ENCODE results near the gene ARFGEF2. TPM values are rescaled to one million over a fixed set of nuclear protein-coding genes. Genes with fewer than 3 reads are reported as not detected.
"Not testable (repeated sequence)": the region's sequence is repeated elsewhere in the genome, so short reads cannot be mapped to it uniquely, and the experiment has no call there.

The ARFGEF2 gene
- total and polyA plus RNA-seq, 5 donors from 2014 or later = 6.8 to 22.1 (median 7.7) TPM

GRCh38 chr20:48931527-48932374 is 10.2 kb downstream of the ARFGEF2 start:
- Mint-ChIP-seq H3K9me3 (no peaks in the 10 kb centered on the region), H3K27me3 (no peaks in the 10 kb centered on the region)
- H3K9me3 ChIP-seq (ENCODE audit: control insufficient read depth in 2 of 2, low read length in 2 of 2) = no peaks in the 10 kb centered on the region

GRCh38 chr20:48932375-48932941 is 10.9 kb downstream of the ARFGEF2 start:
- Mint-ChIP-seq H3K4me1 (peaks cover 19 to 32% (median 22%) of the 10 kb centered on the region in 4 donors), H3K4me3 (no peak overlapping the region), H3K27me3 (no peaks in the 10 kb centered on the region), H3K9me3 (no peaks in the 10 kb centered on the region), H3K36me3 (peaks cover 9% of the 10 kb centered on the region), H3K27ac (no peak overlapping the region)
- Histone ChIP-seq H3K4me3 (ENCODE audit: low read depth, low read length) (no peak overlapping the region), H3K4me1 (ENCODE audit: control insufficient read depth, insufficient read depth, low read length, poor library complexity, severe bottlenecking) (no peaks in the 10 kb centered on the region), H3K27ac (ENCODE audit: insufficient read depth, low read length, poor library complexity, severe bottlenecking) (no peak overlapping the region), H3K27me3 (ENCODE audit: control insufficient read depth, insufficient read depth, low read length) (no peaks in the 10 kb centered on the region), H3K36me3 (ENCODE audit: control insufficient read depth, insufficient read depth, low read length) (no peaks in the 10 kb centered on the region), H3K9me3 (ENCODE audit: control insufficient read depth in 2 of 2, low read length in 2 of 2) (no peaks in the 10 kb centered on the region)
- DNase-seq = no peak
- ATAC-seq (ENCODE audit: low read depth in 2 of 2) = no peak

More at GRCh38 chr20:48931527-48932374, 10.2 kb downstream of the ARFGEF2 start:
- H3K4me1 Mint-ChIP-seq = peaks cover 16 to 28% (median 19%) of the 10 kb centered on the region in 4 donors
- Histone ChIP-seq H3K4me1 (ENCODE audit: control insufficient read depth, insufficient read depth, low read length, poor library complexity, severe bottlenecking) (no peaks in the 10 kb centered on the region), H3K36me3 (ENCODE audit: control insufficient read depth, insufficient read depth, low read length) (no peaks in the 10 kb centered on the region), H3K27ac (ENCODE audit: insufficient read depth, low read length, poor library complexity, severe bottlenecking) (no peak overlapping the region), H3K27me3 (ENCODE audit: control insufficient read depth, insufficient read depth, low read length) (no peaks in the 10 kb centered on the region), H3K4me3 (ENCODE audit: low read depth, low read length) (no peak overlapping the region)
- ATAC-seq (ENCODE audit: low read depth in 2 of 2) = no peak
- peaks cover 9% of the 10 kb centered on the region for H3K36me3 Mint-ChIP-seq
- H3K27ac Mint-ChIP-seq = no peak overlapping the region
- no peak overlapping the region for H3K4me3 Mint-ChIP-seq
- no peak for DNase-seq

DNA sequence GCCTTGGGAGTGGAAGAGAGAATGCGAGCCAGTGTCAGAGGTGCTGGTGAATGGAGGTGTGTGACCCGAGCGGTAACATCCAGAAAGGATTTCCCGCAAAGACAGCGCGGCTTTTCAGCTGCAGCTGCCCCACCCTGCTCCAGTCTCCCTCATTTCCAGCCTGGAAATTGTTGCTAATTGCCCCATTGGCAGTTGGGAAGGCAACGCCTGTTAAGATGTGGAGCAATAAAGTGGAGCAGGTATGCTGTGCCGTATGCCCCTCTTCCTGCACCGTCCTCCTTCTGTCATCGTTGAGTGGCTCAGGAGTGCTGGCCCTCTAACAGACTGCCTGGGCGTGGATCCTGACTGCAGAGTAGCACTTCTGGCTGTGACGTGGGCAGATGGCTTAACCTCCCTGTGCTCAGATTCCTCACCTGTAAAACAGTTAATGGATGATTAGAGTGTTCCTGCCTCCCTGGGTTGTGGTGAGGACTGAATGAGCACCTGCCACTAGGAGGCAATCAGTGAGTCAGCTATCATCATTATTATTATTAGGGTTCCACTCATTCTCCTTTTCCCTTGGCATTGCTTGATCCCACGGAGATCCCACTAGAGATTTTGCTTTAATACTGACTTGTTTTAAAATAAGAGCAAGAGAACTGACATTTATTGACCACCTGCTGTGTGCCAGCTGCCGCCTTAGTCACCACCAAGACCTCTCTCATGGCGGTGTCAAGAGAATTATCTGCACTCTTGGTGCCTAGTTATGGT is 11.7 kb downstream of the ARFGEF2 start:
- no peak overlapping the region for H3K27ac ChIP-seq (ENCODE audit: insufficient read depth, low read length, poor library complexity, severe bottlenecking)
- H3K4me1 ChIP-seq (ENCODE audit: control insufficient read depth, insufficient read depth, low read length, poor library complexity, severe bottlenecking) = no peaks in the 10 kb centered on the region
- ATAC-seq (ENCODE audit: low read depth in 2 of 2) = no peak
- H3K9me3 ChIP-seq (ENCODE audit: control insufficient read depth in 2 of 2, low read length in 2 of 2) = no peaks in the 10 kb centered on the region
- H3K36me3 ChIP-seq (ENCODE audit: control insufficient read depth, insufficient read depth, low read length) = no peaks in the 10 kb centered on the region
- no peaks in the 10 kb centered on the region for H3K27me3 ChIP-seq (ENCODE audit: control insufficient read depth, insufficient read depth, low read length)
- H3K27ac Mint-ChIP-seq = peak overlapping the region in 1 of 3 donors; percentile 13
- no peaks in the 10 kb centered on the region for H3K9me3 Mint-ChIP-seq
- H3K27me3 Mint-ChIP-seq = no peaks in the 10 kb centered on the region
- no peak overlapping the region for H3K4me3 ChIP-seq (ENCODE audit: low read depth, low read length)
- H3K4me1 Mint-ChIP-seq = peaks cover 15 to 32% (median 22%) of the 10 kb centered on the region in 4 donors
- peaks cover 9% of the 10 kb centered on the region for H3K36me3 Mint-ChIP-seq
- H3K4me3 Mint-ChIP-seq = no peak overlapping the region
- no peak for DNase-seq

- not testable (repeated sequence) for H3K27me3 Mint-ChIP-seq; DNase-seq; H3K9me3 ChIP-seq (ENCODE audit: control insufficient read depth in 2 of 2, low read length in 2 of 2); H3K36me3 Mint-ChIP-seq; H3K27ac ChIP-seq (ENCODE audit: insufficient read depth, low read length, poor library complexity, severe bottlenecking); H3K36me3 ChIP-seq (ENCODE audit: control insufficient read depth, insufficient read depth, low read length); ATAC-seq (ENCODE audit: low read depth in 2 of 2); H3K27me3 ChIP-seq (ENCODE audit: control insufficient read depth, insufficient read depth, low read length); H3K9me3 Mint-ChIP-seq; H3K4me3 ChIP-seq (ENCODE audit: low read depth, low read length); H3K4me1 ChIP-seq (ENCODE audit: control insufficient read depth, insufficient read depth, low read length, poor library complexity, severe bottlenecking)
- peak overlapping the region in 1 of 4 donors; percentile 21 for H3K4me3 Mint-ChIP-seq
- peak overlapping the region; percentile 34 to 80 (median 44) for H3K27ac Mint-ChIP-seq
- H3K4me1 Mint-ChIP-seq = peaks cover 15 to 36% (median 24%) of the 10 kb centered on the region in 4 donors
Observed at GRCh38 chr20:48934273-48934877, 12.9 kb downstream of the ARFGEF2 start.

GRCh38 chr20:48934966-48935365 is 13.5 kb downstream of the ARFGEF2 start:
- Mint-ChIP-seq H3K27ac (peak overlapping the region in 2 of 3 donors; percentile 44 to 79), H3K4me1 (peaks cover 15 to 42% (median 29%) of the 10 kb centered on the region in 4 donors)
- H3K4me1 ChIP-seq (ENCODE audit: control insufficient read depth, insufficient read depth, low read length, poor library complexity, severe bottlenecking); ATAC-seq (ENCODE audit: low read depth in 2 of 2); H3K36me3 Mint-ChIP-seq; H3K27ac ChIP-seq (ENCODE audit: insufficient read depth, low read length, poor library complexity, severe bottlenecking); H3K27me3 Mint-ChIP-seq; H3K4me3 ChIP-seq (ENCODE audit: low read depth, low read length); H3K9me3 Mint-ChIP-seq; H3K36me3 ChIP-seq (ENCODE audit: control insufficient read depth, insufficient read depth, low read length); H3K4me3 Mint-ChIP-seq; H3K9me3 ChIP-seq (ENCODE audit: control insufficient read depth in 2 of 2, low read length in 2 of 2); H3K27me3 ChIP-seq (ENCODE audit: control insufficient read depth, insufficient read depth, low read length); DNase-seq: not testable (repeated sequence)

DNA sequence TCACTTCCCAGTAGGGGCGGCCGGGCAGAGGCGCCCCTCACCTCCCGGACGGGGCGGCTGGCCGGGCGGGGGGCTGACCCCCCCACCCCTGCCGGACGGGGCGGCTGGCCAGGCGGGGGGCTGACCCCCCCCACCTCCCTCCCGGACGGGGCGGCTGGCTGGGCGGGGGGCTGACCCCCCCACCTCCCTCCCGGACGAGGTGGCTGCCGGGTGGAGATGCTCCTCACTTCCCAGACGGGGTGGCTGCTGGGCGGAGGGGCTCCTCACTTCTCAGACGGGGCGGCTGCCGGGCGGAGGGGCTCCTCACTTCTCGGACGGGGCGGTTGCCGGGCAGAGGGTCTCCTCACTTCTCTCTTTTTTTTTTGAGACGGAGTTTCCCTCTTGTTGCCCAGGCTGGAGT is 14.7 kb downstream of the ARFGEF2 start:
- peaks cover 15 to 42% (median 30%) of the 10 kb centered on the region in 4 donors for H3K4me1 Mint-ChIP-seq
- H3K4me1 ChIP-seq (ENCODE audit: control insufficient read depth, insufficient read depth, low read length, poor library complexity, severe bottlenecking); H3K4me3 ChIP-seq (ENCODE audit: low read depth, low read length); DNase-seq; H3K36me3 ChIP-seq (ENCODE audit: control insufficient read depth, insufficient read depth, low read length); H3K9me3 ChIP-seq (ENCODE audit: control insufficient read depth in 2 of 2, low read length in 2 of 2); H3K27me3 Mint-ChIP-seq; H3K27me3 ChIP-seq (ENCODE audit: control insufficient read depth, insufficient read depth, low read length); H3K27ac Mint-ChIP-seq; H3K4me3 Mint-ChIP-seq; H3K9me3 Mint-ChIP-seq; ATAC-seq (ENCODE audit: low read depth in 2 of 2); H3K27ac ChIP-seq (ENCODE audit: insufficient read depth, low read length, poor library complexity, severe bottlenecking): not testable (repeated sequence)
- peaks cover 12% of the 10 kb centered on the region for H3K36me3 Mint-ChIP-seq

- DNase-seq = no peak
- no peaks in the 10 kb centered on the region for H3K27me3 Mint-ChIP-seq
- no peak overlapping the region for H3K27ac ChIP-seq (ENCODE audit: insufficient read depth, low read length, poor library complexity, severe bottlenecking)
- no peaks in the 10 kb centered on the region for H3K9me3 ChIP-seq (ENCODE audit: control insufficient read depth in 2 of 2, low read length in 2 of 2)
- no peaks in the 10 kb centered on the region for H3K9me3 Mint-ChIP-seq
- H3K4me1 Mint-ChIP-seq = peaks cover 15 to 42% (median 30%) of the 10 kb centered on the region in 4 donors
- peaks cover 23% of the 10 kb centered on the region for H3K36me3 ChIP-seq (ENCODE audit: control insufficient read depth, insufficient read depth, low read length)
- no peaks in the 10 kb centered on the region for H3K27me3 ChIP-seq (ENCODE audit: control insufficient read depth, insufficient read depth, low read length)
- ATAC-seq (ENCODE audit: low read depth in 2 of 2) = no peak
- H3K4me1 ChIP-seq (ENCODE audit: control insufficient read depth, insufficient read depth, low read length, poor library complexity, severe bottlenecking) = no peaks in the 10 kb centered on the region
- H3K27ac Mint-ChIP-seq = no peak overlapping the region
- peaks cover 20% of the 10 kb centered on the region for H3K36me3 Mint-ChIP-seq
- no peak overlapping the region for H3K4me3 ChIP-seq (ENCODE audit: low read depth, low read length)
- H3K4me3 Mint-ChIP-seq = peak overlapping the region in 1 of 4 donors; percentile 63
Observed at GRCh38 chr20:48937674-48938073, 16.2 kb downstream of the ARFGEF2 start.
